HL-60 (cell line): Measurements from ENCODE around the gene DCAF10.

Experiments
- DNase-seq, 2 experiments: peaks; one replicate each; pipeline ENCODE4 v3.0.0-alpha.2; 2010 to 2020; ENCODE audit warnings: low read depth in 1 of 2, low spot score in 1 of 2
- H3K27ac ChIP-seq: fragments of 250-450 bp; sonication (Bioruptor Pico); replicated peaks from 2 replicates; pipeline ENCODE4 v1.5.1; 2020; ENCODE audit warnings: mild to moderate bottlenecking, moderate library complexity
- H3K27me3 ChIP-seq: fragments of 250-450 bp; sonication (Bioruptor Pico); 2 replicates; pipeline ENCODE4 v1.5.1; 2021; ENCODE audit warnings: mild to moderate bottlenecking, moderate library complexity; ENCODE audit not compliant: insufficient read depth, poor library complexity, severe bottlenecking
- H3K4me3 ChIP-seq: replicated peaks from 2 replicates; pipeline ENCODE4 v1.5.1; 2011; ENCODE audit warnings: mild to moderate bottlenecking, control low read depth, low read length; ENCODE audit not compliant: insufficient read depth
- CTCF ChIP-seq: IDR thresholded peaks from one replicate; pipeline ENCODE4 v1.5.1; 2011; ENCODE audit warnings: low read length, control low read depth, inconsistent platforms; ENCODE audit not compliant: insufficient read depth
- GABPA ChIP-seq: IDR thresholded peaks from 2 replicates; pipeline ENCODE4 v1.6.1; 2012; ENCODE audit warnings: low read depth
- POLR2AphosphoS5 ChIP-seq: IDR thresholded peaks from 2 replicates; pipeline ENCODE4 v1.6.1; 2012; ENCODE audit warnings: low read depth
- REST ChIP-seq: IDR thresholded peaks from 2 replicates; pipeline ENCODE4 v1.6.1; 2012; ENCODE audit warnings: low read depth; ENCODE audit not compliant: insufficient replicate concordance
- SPI1 ChIP-seq: IDR thresholded peaks from 2 replicates; pipeline ENCODE4 v1.6.1; 2012; ENCODE audit warnings: low read depth, mild to moderate bottlenecking, borderline replicate concordance

Gene DCAF10

GRCh38 chr9:37769995-37770394 lies 30.6 kb upstream of the DCAF10 start:
- no peaks in the 10 kb centered on the region for H3K27me3 ChIP-seq
- TF ChIP-seq POLR2AphosphoS5 (no peak), REST (no peak), SPI1 (no peak), CTCF (no peak), GABPA (no peak)
- H3K4me3 ChIP-seq: no peak overlapping the region
- DNase-seq: no peak
- no peak overlapping the region for H3K27ac ChIP-seq

- DNase-seq: no peak
- Histone ChIP-seq H3K27me3 (no peaks in the 10 kb centered on the region), H3K4me3 (no peak overlapping the region), H3K27ac (no peak overlapping the region)
- TF ChIP-seq CTCF (no peak), REST (no peak), GABPA (no peak), SPI1 (no peak), POLR2AphosphoS5 (no peak)
Measured at GRCh38 chr9:37775216-37775919, 25.2 kb upstream of the DCAF10 start.

- TF ChIP-seq CTCF (no peak), REST (no peak), POLR2AphosphoS5 (no peak), SPI1 (no peak), GABPA (no peak)
- no peak for DNase-seq
- no peaks in the 10 kb centered on the region for H3K27me3 ChIP-seq
- no peak overlapping the region for H3K4me3 ChIP-seq
- no peak overlapping the region for H3K27ac ChIP-seq
Measured at GRCh38 chr9:37776328-37776727, 24.3 kb upstream of the DCAF10 start.
